NCI-H1694 (cell line): Measurements from ENCODE around the gene RRAGC.

ENCODE experiments used
- DNase-seq: peaks from one replicate; lab custom pipeline; 2025; lab: John Stamatoyannopoulos, UW

The RRAGC gene, protein sequence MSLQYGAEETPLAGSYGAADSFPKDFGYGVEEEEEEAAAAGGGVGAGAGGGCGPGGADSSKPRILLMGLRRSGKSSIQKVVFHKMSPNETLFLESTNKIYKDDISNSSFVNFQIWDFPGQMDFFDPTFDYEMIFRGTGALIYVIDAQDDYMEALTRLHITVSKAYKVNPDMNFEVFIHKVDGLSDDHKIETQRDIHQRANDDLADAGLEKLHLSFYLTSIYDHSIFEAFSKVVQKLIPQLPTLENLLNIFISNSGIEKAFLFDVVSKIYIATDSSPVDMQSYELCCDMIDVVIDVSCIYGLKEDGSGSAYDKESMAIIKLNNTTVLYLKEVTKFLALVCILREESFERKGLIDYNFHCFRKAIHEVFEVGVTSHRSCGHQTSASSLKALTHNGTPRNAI

DNA sequence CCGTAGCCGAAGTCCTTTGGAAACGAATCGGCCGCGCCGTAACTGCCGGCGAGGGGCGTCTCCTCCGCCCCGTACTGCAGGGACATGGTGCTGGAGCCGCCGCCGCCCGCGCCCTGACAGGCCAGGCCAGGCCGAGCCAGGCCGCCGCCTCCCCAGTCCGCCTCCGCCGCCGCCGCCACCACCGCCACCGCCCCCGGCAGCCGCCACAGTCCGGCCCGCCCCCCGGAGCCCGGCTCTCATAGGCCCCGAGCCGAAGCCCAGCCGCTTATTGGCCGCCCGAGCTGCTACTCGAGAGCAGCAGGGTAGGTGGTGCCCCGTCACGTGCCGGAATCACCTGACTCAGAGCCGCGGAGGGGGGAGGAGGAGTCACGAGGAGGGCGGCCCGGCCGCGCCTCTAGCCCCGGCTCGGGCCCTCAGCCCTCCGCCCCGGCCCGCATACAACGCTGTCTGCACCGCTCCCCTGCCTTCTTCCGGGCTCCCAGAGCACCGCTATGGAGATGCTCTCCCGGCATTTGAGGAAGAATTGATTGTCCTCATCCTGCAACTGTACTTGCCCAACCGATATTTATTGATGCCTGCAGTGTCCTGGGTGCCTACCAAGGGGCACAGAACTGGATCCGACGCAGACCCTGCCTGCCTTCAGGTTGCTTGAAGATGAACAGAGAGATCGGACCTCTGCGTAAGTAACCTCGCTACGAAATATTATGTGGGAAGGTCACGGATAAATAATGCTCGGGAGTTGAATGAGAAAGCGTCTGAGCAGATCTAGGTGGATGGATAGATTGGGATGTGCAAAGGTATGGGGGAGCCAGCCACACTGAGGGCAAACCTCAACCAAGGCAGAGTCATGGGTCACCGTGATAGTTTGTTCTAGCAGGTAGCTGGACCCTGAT lies at the start of gene RRAGC:
RRAGC (minus strand) TSS at position 212 of the 893 bp plus-strand sequence; CDS start at position 86, 126 bp downstream.
- DNase-seq: peak; percentile 90

DNA sequence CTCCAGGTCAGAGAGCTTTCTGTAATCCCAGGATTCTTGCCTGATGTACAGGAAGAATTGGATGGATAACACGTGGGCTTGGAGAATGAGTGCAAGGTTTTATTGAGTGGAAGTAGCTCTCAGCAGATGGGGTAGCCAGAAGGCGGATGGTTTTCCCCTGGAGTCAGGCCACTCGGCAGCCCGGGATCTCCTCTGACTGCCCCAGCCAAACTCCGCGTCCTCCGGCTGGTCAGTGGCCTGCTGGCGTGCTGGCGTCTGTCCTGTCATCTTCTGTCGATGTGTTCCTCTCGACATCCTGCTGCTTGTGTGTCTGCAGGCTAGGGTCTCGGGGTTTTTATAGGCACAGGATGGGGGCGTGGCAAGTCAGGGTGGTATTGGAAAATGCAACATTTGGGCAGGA lies 49.2 kb upstream of the RRAGC start:
- DNase-seq: no peak

DNA sequence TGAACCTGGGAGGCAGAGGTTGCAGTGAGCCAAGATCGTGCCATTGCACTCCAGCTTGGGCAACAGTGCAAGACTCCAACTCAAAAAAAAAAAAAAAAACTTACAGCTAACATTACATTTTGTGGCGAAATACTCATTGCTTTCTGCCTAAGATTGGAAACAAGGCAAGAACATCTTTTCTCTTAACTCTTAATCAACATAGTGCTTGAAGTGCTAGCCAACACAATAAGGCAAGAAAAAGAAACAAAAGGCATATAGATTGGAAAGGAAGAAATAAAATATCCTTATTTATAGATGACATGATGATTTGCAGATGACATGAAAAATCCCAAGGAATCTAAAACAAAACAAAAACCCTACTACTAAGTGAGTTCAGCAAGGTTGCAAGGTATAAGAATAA lies 46.4 kb upstream of the RRAGC start:
- no peak for DNase-seq

DNA sequence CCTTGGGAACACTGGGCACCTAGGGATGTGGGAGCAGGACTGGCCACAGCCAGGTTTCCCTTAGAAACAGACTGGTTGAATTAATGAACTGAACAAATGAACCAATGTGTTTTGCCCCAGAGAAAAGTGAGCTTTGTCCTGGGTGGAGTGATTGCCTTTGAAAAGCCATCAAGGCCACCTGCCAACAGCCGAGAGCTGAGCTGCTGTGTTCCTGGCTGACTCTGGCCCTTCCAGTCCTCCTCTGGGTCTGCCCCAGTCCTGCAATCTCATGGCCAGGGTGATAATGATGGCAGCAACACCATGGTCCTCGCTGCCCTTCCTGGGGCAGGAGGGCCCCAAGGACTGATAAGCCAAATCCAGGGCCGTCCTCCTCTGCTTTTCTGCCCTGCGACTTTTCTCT lies 40.0 kb upstream of the RRAGC start:
- DNase-seq: no peak

DNA sequence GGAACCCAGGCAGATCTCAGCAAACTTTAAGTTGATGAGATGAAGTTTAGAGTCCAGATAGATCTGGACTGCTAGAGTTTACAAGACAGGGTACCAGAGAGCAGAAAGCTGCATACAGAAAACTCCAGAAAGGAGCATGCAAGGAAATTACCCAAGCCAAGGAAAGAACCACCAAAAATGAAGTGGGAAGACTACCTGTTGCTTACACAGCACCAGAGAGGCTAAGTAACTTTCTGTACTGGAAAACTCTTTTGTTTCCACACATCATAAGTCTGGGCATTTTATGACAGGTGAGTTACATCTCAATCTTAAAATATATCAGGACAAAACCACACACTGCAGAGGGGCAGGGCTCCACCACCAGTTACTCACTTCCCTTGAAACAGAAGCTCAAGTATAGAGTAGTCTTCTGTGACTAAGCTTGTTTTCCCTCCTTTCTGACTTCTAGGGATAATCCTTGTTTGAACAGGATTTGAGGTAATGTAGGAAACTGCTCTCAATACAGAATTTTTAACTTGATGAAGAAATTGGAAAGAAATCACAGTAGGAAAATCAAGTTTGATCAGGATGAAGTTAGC lies 39.2 kb upstream of the RRAGC start:
- no peak for DNase-seq

DNA sequence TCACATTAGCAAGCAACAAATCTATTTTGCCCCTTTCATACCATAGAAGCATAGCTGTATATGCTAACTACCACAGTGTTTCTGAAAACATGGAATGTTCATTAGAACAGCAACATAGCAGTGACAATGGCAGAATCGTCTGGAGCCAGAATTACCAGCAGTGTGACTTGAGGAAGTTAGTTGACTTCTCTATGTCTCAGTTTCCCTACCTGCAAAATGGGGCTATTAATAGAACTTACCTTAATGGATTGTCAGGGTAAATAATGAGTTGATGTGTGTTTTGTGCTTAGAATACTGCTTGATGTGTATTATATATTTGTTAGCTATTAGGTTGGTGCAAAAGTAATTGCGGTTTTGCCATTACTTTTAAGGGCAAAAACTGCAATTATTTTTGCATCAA lies 36.6 kb upstream of the RRAGC start:
- no peak for DNase-seq

DNA sequence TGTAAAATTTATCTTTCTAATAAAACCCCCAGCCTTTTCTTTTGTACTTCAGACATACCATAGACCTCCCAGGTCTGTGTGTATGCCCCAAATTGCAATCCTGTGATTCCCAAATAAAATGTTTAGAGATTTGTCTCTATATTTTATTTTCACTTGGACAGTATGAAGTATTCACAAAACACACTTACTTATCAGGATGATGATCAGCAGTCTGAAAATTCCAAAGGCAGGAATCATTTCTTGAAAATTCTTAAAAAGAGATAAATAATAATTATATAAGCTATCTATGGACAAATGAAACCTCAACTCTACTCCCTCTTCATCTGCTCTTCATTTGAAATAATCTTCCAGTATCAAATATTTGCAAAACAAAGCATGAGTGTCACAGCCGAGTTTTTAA lies 33.4 kb upstream of the RRAGC start:
- DNase-seq: no peak

DNA sequence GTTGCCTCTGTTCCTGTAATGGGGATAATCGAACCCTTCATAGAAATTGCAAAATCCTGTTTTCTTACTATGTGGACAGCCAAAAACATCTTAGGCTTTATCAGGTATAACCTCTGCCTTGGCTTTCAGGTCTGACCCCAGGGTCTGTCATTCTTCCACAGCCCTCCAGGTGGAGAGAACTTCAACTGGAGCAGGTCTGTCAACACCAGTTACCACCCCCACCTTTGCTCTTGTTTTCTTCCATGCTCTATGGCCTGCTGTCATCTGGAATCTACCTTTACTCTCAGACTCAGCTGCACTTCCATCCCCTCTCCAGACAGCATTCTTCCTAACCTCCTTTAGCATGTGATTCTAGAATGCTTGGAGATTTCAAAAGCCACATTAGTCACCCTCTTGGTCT lies 32.2 kb upstream of the RRAGC start:
- DNase-seq: no peak

DNA sequence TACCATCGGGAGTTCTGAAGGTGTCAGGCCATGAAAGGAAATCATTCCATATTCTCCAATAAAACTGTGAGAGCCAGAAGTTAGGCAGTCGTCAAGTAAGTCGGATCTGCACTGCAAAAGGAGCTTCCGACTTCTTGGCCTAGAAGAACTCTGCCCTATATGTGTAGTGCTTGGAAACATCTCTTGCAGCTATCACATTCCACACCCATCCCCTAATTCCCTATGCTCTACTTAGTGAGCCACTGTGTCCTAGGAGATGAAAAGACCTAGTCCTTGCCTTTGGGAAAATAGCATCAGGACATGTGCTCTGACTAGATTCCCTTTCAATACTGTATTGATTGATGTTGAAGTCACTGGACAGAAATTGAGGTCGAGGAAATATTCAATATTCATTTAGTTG lies 30.0 kb upstream of the RRAGC start:
- no peak for DNase-seq

DNA sequence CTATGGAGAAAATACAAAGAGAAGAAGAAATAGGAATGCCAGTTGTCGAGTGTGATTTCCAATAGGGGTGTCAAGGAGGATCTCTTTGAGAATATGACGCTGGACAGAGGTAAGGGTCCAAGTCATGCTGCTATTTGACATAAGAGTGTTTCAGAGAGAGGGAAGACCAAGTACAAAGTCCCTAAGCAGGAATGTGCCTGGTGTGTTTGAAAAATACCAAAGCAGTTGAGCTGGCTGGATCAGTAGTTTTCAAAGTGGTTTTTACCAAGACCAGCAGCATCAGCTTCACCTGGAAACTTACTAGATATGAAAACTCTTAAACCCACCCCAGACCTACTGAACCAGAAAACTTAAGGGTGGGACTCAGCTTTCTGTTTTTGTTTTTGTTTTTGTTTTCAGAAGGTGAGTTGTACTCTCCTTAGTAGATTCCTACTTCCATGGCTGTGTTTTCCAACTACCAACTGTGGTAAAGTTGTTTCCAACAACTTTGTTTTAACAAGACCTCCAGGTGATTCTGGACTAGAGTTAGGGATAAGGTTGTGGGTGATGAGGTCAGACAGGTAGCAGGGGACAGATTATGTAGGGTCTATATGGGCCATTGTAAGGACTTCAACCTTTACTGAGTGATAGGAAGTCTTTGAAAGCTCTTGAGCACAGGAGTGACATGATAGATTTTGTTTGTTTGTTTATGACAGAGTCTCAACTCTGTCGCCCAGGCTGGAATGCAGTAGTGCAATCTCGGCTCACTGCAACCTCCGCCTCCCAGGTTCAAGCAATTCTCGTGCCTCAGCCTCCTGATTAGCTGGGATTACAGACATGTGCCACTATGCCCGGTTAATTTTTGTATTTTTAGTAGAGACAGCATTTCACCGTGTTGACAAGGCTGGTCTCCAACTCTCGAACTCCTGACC lies 29.1 kb upstream of the RRAGC start:
- DNase-seq: no peak

DNA sequence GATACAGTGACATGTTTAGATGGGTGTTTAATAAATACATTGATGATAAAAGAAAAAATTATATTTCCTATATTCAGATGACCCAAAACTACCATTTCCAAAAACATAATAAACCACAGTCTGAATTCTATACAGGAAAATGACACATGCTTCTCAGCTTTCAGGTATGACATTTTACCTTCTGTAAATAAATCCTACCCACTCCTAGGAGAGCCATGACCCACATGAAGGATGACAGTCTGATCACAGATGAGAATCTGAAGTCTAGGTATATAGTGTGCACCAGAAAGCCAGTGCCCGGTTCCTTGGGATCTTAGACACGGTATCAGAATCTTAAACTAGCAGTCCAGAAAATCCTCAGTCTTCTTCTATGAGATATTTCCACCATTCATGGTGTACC lies 25.5 kb upstream of the RRAGC start:
- DNase-seq: no peak

DNA sequence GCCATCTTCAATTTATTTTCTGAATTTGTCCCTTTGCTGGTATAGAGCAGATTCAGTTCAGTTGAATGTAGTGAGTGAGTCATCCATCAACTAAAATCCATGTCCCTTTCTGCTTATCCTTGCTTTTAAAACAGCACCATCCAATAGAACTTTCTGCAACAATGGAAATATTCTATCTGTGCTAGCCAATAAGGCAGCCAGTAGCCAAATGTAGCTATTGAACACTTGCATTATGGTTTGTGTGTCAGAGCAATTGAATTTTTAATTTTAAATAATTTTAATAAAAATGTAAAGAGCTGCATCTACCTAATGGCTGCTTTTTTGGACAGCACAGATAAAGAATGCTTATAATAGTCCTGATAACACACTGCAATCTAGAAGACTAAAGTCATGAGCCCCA lies 21.9 kb upstream of the RRAGC start, which contains the start of gene GJA9:
GJA9 (minus strand) TSS at position 101 of the 400 bp plus-strand sequence. CDS start 5,489 bp downstream, outside the sequence.
- DNase-seq: no peak

DNA sequence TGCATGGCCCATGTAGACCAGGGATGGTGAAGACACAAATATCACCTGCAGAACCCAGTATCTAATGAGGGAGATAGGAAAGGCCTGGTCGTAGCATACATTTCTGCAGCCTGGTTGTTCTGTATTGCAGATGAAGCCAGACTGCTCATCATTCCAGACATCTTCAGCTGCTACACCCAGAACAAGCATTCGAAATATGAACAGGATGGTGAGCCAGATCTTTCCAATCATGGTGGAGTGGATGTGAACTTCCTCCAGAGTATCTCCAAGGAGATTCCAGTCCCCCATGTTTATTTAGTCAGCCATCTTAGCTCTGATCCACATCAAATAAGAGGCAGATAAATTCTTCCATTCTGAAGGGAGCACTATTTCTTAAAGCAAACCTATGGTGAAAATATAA lies 16.2 kb upstream of the RRAGC start:
- DNase-seq: no peak

DNA sequence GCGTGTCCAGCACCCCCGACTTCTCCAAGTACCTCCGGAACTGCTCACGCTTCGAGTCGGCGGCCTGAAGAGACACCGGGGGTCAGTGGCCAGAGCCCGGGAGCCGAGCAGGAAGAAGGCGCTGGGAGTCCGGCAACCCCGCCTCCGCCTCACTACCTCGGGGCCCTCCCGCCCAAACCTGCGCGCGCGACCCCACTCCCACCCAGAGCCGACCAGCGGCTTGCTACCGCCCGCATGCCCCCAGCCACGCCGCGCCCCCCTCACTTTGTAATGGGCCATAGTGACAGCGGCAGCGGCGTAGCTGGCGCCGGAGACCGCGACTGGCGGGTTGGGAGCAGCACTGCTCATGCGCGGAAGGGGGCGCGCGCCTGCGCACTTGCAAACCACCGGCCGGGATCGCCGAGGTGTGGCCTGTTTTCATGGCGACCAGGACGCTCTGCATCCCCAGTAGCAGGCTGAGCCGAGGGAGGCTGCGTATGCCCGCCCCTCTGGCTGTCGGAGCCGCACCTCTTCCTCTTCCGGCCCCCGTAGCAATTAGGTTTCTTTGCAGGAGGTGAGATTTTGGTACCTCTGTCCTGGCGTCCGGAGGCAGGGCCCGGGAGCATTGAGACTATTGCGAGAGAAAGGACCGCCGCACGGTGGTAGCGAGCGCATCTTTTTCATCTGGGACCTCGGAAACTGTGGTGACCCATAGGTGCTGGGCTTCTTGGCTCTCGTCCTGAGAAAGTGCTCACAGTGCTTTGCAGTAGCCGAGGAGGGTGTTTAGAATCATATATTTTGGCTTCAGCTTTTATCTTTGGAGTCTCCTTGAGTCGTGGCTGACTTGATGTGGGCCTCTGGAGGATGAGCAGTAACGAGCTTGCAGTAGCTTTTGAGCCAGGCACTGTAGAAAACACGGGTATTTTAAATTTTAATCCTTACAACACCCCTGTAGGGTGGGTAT lies 13.7 kb upstream of the RRAGC start, which contains the start of gene MYCBP:
MYCBP (minus strand) TSS at position 322 of the 943 bp plus-strand sequence; CDS start at position 279, 43 bp downstream.
- peak; percentile 83 for DNase-seq

DNA sequence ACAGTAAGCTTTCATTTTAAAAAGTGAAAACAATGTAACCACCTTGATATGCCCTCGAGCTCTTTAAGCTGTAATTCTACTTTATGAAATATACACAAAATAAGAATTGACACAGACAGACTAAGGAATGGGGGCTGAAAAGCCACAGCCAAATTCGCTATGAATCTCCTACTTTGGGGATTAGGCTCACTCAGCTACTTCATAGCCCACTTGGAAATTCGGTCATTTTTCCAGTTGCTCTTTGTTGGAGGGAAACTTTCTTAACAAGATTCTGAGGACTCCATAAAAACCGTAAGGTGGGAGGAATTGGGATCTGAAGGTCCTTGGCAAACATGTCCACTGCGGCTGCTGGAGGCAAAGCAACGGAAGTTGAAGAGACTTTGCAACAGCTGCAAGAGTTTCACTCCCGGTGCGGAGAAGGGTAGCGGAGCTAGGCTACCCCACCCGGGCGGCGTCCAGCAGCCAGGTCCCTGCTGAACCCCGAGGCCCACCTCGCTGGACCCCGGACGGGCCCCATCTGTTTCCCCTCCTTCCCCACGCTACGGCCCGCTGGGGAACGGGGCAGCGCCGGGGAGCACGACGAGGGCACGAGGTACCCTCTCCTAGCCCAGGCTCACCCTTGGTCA lies 12.9 kb upstream of the RRAGC start:
- DNase-seq: no peak

DNA sequence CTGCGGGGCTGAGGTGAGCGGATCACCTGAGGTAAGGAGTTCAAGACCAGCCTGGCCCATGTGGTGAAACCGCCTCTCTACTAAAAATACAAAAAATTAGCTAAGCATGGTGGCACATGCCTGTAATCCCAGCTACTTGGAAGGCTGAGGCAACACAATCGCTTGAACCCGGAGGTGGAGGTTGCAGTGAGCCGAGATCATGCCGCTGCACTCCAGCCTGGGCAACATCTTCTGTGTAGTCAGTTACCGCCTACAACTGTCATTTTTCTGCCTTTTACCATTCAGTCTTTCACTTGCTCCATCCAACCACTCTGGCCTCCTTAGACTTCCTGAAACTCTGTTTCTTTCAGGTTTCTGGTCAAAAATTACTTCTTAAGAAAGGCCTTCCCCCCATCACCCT lies 11.4 kb upstream of the RRAGC start:
- no peak for DNase-seq

DNA sequence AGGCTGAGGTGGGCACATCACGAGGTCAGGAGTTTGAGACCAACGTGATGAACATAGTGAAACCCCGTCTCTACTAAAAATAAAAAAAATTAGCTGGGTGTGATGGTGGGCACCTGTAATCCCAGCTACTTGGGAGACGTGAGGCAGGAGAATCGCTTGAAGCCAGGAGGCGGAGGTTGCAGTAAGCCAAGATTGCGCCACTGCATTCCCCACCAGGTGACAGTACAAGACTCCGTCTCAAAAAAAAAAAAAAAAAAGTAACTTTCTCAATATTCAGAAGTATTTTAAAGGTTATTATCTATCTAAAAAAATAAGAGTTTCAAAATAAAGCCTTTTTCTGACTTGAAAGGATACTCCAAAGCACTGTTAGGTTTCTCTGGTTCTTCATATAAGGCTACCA lies 7.6 kb upstream of the RRAGC start:
- no peak for DNase-seq

DNA sequence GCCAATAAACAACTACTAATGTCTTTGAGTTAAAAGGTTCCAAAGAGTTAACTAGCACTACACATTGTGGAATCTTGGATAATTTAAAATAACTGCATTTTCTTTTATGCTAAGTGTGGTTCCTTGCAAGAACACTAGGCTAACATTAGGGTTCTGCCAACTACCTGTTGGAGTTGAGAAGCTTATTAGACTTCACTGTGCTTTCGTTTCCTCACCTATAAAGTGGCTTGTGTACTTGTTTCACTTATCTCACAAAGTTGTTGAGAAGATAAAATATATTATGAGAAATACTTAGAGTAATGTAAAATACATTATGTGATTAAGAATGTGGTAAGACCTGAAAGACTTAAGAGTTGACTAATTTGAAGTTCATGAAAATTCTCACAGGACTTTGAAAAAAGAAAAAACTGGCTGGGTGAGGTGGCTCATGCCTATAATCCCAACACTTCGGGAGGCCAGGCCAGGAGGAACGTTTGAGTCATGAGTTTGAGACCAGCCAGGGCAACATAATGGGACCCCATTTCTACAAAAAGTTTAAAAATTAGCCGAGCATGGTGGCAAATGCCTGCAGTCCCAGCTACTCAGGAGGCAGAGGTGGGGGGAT lies 5.6 kb upstream of the RRAGC start:
- DNase-seq: no peak

DNA sequence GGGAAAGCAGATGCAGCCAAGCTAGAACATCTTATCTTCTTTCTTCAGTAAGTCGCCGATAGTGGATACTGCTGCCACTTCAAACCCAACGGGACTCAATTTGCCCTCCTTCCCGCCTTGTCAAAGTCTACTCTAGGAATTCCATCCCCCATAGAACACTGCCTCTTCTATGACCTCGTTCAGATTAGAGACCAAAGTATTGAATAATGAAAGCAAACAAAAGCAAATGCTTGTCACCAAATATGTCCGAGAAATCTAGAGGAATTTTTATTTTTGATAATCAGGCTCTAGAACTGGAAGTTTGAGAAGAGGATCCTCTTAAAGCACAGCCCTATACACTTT lies 853 bp upstream of the RRAGC start:
- no peak for DNase-seq
